ENCODE measurements around the gene MIPEP. TPM values are rescaled to one million over a fixed set of nuclear protein-coding genes. Genes with fewer than 3 reads are reported as not detected.

Gene MIPEP
- total RNA-seq, 4 donors from 2014 or later = 12.1 to 20.3 (median 16.0) TPM

DNA sequence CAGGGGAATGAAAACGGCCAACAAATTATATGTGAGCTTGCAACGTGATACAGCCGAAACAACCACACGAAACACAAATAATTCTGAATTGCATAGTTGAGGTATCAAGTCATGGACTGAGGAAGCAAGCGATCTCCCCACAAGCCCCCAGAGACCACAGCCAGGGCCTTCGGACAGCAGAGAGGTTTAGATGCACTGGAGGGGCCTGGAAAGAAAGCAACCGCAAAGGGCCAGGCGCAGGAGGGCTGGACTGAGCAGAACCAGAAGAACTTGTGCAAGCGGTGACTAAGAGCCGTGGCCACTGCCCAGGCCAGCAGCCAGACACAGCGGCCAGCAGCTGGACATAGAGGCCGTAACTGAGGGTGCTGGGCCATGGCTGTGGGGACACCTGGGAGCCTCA is 187.6 kb downstream of the MIPEP start:
- Histone ChIP-seq H3K4me3 (no peak overlapping the region), H3K27me3 (no peaks in the 10 kb centered on the region), H3K4me1 (peaks cover 0 to 11% (median 8%) of the 10 kb centered on the region in 4 donors), H3K36me3 (no peaks in the 10 kb centered on the region), H3K9me3 (no peaks in the 10 kb centered on the region), H3K27ac (replicated peaks in 1 of 4) (no peak overlapping the region)
- TF ChIP-seq POLR2AphosphoS5 (IDR thresholded peaks at IDR 0.05) (no peak), POLR2A (IDR thresholded peaks at IDR 0.05; ENCODE audit: low read depth) (no peak), EP300 (IDR thresholded peaks at IDR 0.05) (no peak)
- TF ChIP-seq, protein P1, sequence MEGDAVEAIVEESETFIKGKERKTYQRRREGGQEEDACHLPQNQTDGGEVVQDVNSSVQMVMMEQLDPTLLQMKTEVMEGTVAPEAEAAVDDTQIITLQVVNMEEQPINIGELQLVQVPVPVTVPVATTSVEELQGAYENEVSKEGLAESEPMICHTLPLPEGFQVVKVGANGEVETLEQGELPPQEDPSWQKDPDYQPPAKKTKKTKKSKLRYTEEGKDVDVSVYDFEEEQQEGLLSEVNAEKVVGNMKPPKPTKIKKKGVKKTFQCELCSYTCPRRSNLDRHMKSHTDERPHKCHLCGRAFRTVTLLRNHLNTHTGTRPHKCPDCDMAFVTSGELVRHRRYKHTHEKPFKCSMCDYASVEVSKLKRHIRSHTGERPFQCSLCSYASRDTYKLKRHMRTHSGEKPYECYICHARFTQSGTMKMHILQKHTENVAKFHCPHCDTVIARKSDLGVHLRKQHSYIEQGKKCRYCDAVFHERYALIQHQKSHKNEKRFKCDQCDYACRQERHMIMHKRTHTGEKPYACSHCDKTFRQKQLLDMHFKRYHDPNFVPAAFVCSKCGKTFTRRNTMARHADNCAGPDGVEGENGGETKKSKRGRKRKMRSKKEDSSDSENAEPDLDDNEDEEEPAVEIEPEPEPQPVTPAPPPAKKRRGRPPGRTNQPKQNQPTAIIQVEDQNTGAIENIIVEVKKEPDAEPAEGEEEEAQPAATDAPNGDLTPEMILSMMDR (IDR thresholded peaks at IDR 0.05) = no peak
- 90% methylated on average over 12 of the region's 12 CpGs for WGBS
- no peak for DNase-seq (ENCODE audit: extremely low spot score)
- intact Hi-C loops (cut with DNase I) = no loop called here

DNA sequence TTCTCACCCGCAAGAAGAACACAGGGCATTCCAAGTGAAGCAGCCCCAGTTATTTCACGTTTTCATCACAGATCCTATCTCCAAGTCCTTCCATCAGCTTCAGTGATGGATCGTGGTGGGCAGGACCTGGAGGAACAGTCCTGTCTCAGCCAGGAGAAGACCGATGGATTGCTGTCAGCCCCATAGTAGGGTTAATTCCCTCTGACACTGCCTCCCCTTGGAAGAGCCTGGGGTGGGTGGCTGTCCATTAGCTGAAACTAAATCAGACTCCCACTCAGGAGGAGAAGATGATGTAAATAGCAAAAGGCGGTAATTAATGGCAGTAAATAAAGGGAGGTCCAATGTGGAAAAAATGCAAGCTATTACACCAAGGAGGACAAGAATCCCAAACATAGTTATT is 188.0 kb downstream of the MIPEP start:
- Histone ChIP-seq H3K27ac (replicated peaks in 1 of 4) (no peak overlapping the region), H3K36me3 (no peaks in the 10 kb centered on the region), H3K27me3 (no peaks in the 10 kb centered on the region), H3K9me3 (no peaks in the 10 kb centered on the region), H3K4me3 (no peak overlapping the region), H3K4me1 (peaks cover 0 to 11% (median 8%) of the 10 kb centered on the region in 4 donors)
- no peak for DNase-seq (ENCODE audit: extremely low spot score)
- intact Hi-C loops (cut with DNase I) = no loop called here
- 89% methylated on average over 5 of the region's 5 CpGs for WGBS
- TF ChIP-seq POLR2A (IDR thresholded peaks at IDR 0.05; ENCODE audit: low read depth) (no peak), EP300 (IDR thresholded peaks at IDR 0.05) (no peak), POLR2AphosphoS5 (IDR thresholded peaks at IDR 0.05) (no peak)
- TF ChIP-seq, protein P1 (IDR thresholded peaks at IDR 0.05) = no peak

DNA sequence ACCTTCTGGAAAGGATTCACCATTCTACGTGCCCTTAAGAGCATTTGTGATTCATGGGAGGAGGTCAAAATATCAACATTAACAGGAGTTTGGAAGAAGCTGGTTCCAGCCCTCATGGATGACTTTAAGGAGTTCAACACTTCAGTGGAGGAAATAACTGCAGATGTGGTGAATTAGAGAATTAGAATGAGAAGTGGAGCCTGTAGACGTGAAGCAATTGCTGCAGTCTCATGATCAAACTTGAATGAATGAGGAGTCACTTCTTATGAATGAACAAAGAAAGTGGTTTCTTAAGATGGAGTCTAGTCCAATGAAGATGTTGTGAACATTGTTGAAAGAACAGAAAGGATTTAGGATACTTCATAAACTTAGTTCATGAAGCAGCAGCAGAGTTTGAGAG is 189.9 kb downstream of the MIPEP start:
- H3K27me3 ChIP-seq = no peaks in the 10 kb centered on the region
- DNase-seq (ENCODE audit: extremely low spot score) = no peak
- WGBS = 90% methylated on average over 2 of the region's 2 CpGs
- TF ChIP-seq POLR2A (IDR thresholded peaks at IDR 0.05; ENCODE audit: low read depth) (no peak), POLR2AphosphoS5 (IDR thresholded peaks at IDR 0.05) (no peak), EP300 (IDR thresholded peaks at IDR 0.05) (no peak)
- TF ChIP-seq, protein P1 (IDR thresholded peaks at IDR 0.05) = no peak
- no peak overlapping the region for H3K27ac ChIP-seq (replicated peaks in 1 of 4)
- no peak overlapping the region for H3K4me3 ChIP-seq
- H3K36me3 ChIP-seq = no peaks in the 10 kb centered on the region
- H3K4me1 ChIP-seq = peaks cover 0 to 12% (median 10%) of the 10 kb centered on the region in 4 donors
- intact Hi-C loops (cut with DNase I) = no loop called here
- no peaks in the 10 kb centered on the region for H3K9me3 ChIP-seq

DNA sequence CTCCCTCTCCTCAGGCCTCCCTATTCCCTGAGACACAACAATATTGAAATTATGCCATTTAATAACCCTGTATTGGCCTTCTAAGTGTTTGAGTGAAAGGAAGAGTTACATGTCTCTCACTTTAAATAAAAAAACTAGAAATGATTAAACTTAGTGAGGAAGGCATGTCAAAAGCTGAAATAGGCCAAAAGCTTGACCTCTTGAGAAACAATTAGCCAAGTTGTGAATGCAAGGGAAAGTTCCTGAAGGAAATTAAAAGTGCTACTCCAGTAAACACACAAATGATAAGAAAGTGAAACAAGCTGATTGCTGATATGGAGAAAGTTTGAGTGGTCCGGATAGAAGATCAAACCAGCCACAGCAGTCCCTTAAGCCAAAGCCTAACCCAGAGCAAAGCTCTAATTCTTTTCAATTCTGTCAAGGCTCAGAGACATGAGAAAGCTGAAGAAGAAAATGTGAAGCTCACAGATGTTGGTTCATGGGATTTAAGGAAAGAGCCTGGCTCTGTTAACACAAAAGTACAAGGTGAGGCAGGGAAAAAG is 191.4 kb downstream of the MIPEP start:
- Histone ChIP-seq H3K36me3 (no peaks in the 10 kb centered on the region), H3K4me3 (no peak overlapping the region), H3K4me1 (peaks cover 0 to 7% (median 2%) of the 10 kb centered on the region in 4 donors), H3K9me3 (no peaks in the 10 kb centered on the region), H3K27ac (replicated peaks in 1 of 4) (no peak overlapping the region), H3K27me3 (no peaks in the 10 kb centered on the region)
- intact Hi-C loops (cut with DNase I) = no loop called here
- 70% methylated on average over 1 of the region's 1 CpG for WGBS
- no peak for TF ChIP-seq EP300 (IDR thresholded peaks at IDR 0.05)
- TF ChIP-seq POLR2A (IDR thresholded peaks at IDR 0.05; ENCODE audit: low read depth) = no peak
- TF ChIP-seq POLR2AphosphoS5 (IDR thresholded peaks at IDR 0.05) = no peak
- TF ChIP-seq, protein P1 (IDR thresholded peaks at IDR 0.05) = no peak
- no peak for DNase-seq (ENCODE audit: extremely low spot score)

DNA sequence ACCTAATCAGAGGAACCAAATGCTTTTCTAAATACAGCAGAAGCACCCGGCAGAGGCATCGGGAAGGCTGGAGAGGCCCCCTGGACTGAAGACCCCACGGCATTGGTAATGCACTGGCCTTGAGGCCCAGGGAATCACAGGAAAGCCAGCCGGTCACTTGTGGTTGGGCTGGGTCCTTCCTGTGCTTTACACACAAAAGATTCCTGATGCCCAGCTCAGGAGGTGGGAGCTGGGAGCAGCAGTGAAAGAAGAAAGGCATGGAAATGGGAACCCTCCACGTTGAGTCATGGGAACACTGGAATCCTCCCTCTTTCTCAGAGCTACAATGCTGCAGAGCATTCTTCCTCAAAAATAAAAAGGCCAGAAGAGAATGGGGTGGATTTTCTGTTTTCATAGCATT is 192.6 kb downstream of the MIPEP start:
- WGBS = 89% methylated on average over 5 of the region's 5 CpGs
- DNase-seq (ENCODE audit: extremely low spot score) = no peak
- TF ChIP-seq EP300 (IDR thresholded peaks at IDR 0.05) = no peak
- TF ChIP-seq, protein P1 (IDR thresholded peaks at IDR 0.05) = no peak
- no peak for TF ChIP-seq POLR2AphosphoS5 (IDR thresholded peaks at IDR 0.05)
- TF ChIP-seq POLR2A (IDR thresholded peaks at IDR 0.05; ENCODE audit: low read depth) = no peak
- Histone ChIP-seq H3K4me3 (no peak overlapping the region), H3K27ac (replicated peaks in 1 of 4) (no peak overlapping the region), H3K27me3 (no peaks in the 10 kb centered on the region), H3K36me3 (no peaks in the 10 kb centered on the region), H3K9me3 (no peaks in the 10 kb centered on the region), H3K4me1 (peaks cover 0 to 4% (median 0%) of the 10 kb centered on the region in 4 donors)
- intact Hi-C loops (cut with DNase I) = no loop called here
